Fibroblast of skin of scalp (primary cell): Measurements from ENCODE around the gene TRAF7. TPM values are rescaled to one million over a fixed set of nuclear protein-coding genes. Genes with fewer than 3 reads are reported as not detected.
A peak's percentile ranks its signal among the peaks of the same experiment; 100 is the strongest.
"Not testable (repeated sequence)": the region's sequence is repeated elsewhere in the genome, so short reads cannot be mapped to it uniquely, and the experiment has no call there.

Experiments
- DNase-seq: peaks from one replicate; pipeline ENCODE4 v3.0.0-alpha.2; 2013
- polyA plus RNA-seq, 2 experiments: library from polyadenylated mRNA; unstranded; fragments of 120-200 nt; gene quantifications; one replicate each; pipeline ENCODE4 v1.2.1, GENCODE V29; 2013; ENCODE audit not compliant: insufficient read length in 2 of 2

The TRAF7 gene
- 70.3 TPM for polyA plus RNA-seq (2013, experiment 1 of 2; ENCODE audit: insufficient read length)
- 70.1 TPM for polyA plus RNA-seq (2013, experiment 2 of 2; ENCODE audit: insufficient read length)

DNA sequence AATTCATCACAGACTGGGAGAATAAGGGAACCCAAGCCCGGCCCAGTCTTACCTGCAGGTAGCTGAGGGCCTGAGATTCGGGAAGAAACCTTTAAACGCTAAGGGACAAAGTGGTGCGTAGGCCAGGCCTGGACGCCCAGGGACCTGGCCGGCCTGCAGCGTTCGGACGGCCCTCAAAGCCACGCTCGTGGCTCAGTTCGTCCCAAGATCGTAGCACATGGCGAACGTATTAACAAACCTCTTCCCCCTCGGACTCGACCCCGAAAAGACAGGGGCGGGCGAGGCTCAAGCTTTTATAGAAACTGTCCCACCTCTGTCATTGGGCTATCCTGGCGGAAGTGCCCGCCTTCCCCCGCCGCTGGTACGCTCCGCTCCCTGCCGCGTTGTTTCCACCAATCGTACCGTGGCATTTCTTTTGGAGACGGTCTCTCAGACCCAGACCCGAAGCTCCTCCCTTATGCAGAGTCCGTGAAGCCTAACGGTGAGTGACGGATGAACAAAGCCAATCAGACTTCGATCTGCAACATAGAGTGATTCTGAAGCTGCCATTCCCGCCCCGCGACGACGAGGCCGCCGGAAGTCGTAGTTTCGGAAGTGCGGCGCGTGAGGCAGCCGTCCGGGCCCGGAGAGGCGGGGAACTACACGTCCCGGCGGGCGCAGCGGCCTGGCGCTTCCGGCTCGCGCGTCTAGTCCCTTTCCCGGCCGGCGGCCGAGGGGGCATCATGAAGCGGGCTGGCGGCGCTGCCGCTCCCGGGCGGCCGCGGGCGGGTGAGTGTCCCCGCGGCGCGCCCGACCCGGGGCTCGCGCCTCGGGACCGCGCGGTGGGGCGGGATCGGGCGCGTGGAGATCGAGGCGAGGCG is at the start of gene TRAF7:
Gene TRAF7, plus strand, starts transcription at position 692 of the 860 bp plus-strand sequence. CDS start 8,139 bp downstream, outside the sequence.
- peak; percentile 100 for DNase-seq

DNA sequence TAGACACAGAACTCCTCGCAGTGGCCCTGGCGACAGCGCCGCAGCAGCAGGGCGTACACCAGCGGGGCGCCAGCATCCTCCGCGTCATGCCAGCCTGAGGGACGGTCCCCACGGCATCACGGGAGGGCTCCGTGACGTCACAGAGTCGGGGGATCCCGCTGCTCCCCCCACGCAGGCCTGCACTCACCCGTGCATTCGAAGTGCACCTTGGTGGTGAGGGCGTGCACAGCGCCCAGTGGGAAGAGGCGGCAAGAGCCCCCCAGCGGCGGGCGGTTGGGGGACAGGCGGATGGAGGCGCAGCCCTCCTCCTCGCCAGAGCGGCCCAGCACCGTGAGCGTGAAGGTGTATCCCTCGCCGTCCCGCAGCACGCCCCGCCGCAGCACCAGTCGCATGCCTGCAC is 49.4 kb upstream of the TRAF7 start:
- not testable (repeated sequence) for DNase-seq

GRCh38 chr16:2107121-2107790 is 48.3 kb upstream of the TRAF7 start:
- not testable (repeated sequence) for DNase-seq

GRCh38 chr16:2107791-2108125 is 47.8 kb upstream of the TRAF7 start:
- DNase-seq: not testable (repeated sequence)

DNA sequence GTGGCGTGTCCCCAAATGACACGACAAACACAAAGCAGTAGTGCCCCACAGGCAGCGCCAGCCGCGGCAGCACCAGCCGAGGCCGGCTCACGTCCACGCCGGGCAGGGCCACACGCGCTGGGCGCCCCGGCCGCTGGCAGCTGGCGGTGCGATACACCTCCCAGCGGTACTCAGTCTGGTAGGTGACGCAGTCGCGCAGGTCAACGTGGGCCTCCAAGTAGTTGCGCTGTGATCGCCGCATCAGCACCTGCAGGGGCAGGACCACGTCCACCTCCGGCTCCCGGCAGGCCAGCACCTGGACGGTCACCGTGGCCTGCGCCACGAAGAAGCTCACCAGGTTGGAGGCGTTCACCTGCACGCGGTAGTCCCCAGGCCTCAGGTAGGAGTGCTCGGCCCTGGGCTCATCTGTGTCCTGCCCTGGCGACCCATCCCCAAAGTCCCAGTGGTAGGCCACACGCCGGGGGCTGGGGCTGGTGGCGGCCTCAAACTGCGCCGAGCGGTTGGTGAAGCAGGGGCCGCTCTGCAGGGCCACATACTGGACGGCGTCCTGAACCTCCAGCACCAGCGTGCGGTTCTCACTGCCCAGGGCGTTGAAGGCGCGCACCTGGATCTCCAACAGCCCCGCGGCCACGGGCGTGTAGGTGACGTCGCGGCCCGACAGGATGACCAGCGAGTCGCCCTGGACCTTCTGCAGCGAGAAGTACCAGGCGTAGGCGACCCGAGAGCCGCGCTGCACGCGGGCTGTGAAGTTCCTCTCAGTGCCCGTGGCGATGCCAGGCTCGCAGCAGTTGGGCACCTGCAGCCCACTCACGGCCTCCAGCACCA is 46.9 kb upstream of the TRAF7 start:
- not testable (repeated sequence) for DNase-seq

DNA sequence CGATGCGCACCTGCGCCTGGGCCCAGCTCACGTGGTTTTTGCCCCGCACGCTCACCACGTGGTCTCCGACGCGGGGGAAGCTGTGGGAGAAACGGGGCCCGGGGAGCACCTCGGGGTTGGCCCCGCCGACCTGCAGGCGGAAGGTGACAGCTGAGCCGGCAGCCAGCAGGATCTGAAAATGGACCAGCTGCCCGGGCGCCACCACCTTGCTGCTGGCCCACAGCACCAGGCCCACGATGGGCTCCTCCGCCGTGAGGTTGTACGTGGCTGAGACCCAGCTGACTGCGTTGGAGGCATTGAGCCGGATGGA is 46.4 kb upstream of the TRAF7 start:
- not testable (repeated sequence) for DNase-seq

GRCh38 chr16:2109872-2110271 is 45.7 kb upstream of the TRAF7 start:
- DNase-seq: not testable (repeated sequence)

- not testable (repeated sequence) for DNase-seq
Observed at GRCh38 chr16:2110332-2111008, 45.1 kb upstream of the TRAF7 start.

DNA sequence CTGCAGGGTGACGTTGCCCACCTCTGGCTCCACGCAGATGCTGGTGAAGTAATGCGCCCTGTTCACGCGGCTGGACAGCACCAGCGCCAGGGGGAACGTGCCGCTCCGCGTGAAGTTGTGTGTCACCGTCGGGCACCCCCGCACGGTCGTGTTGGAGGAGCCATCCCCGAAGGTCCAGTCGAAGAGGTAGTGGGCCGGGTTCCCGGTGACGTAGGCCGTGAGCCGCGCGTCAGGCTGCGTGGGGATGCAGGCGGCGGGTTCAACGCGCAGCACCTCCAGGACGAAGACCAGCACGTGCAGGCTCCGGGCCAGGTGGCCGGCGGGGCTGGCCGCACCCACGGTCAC is 44.6 kb upstream of the TRAF7 start:
- DNase-seq: not testable (repeated sequence)

- DNase-seq: not testable (repeated sequence)
Observed at GRCh38 chr16:2111412-2112335, 43.9 kb upstream of the TRAF7 start.

- not testable (repeated sequence) for DNase-seq
Observed at GRCh38 chr16:2112539-2113106, 43.0 kb upstream of the TRAF7 start.

- not testable (repeated sequence) for DNase-seq
Observed at GRCh38 chr16:2114225-2114624, 41.4 kb upstream of the TRAF7 start.

GRCh38 chr16:2114885-2115590 is 40.5 kb upstream of the TRAF7 start:
- DNase-seq: not testable (repeated sequence)

- DNase-seq: no peak
Observed at GRCh38 chr16:2115591-2115973, 40.0 kb upstream of the TRAF7 start.

- DNase-seq: not testable (repeated sequence)
Observed at GRCh38 chr16:2116428-2116827, 39.2 kb upstream of the TRAF7 start.

GRCh38 chr16:2117341-2117740 is 38.2 kb upstream of the TRAF7 start:
- DNase-seq: not testable (repeated sequence)

DNA sequence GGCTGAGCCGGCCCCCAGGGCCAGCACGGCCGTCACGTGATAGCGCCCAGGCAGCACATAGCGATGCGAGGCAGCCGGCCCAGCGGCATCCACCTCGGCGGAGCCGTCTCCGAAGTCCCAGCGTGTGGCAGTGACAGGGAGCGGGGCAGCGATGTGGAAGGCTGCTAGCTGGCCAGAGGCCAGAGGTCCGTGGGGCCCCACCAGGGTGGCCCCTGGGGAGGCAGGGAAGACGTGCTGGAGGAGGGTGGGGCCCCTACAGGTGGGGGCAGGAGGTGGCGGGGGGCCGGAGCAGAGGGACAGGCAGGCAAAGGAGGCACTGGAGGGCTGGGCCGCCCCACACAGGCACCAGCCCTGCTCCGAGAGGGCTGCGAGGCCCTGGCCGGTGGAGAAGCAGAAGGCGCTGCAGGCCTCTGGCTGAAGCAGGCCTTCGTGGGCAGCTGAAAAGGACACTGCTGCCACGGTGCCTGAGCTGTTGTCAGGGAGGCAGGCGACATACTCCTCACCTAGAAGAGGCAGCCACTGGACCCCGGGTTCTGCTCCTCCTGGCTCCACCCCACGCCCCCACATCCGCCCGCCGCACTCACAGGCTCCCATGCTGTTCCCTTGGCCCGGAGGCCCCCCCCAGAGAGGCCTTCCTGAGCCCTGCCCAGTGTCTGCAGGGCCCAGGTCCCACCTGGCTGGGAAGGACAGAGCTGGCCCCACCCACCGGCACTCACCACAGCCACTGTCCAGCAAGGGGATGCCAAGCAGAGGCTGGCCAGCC is 37.4 kb upstream of the TRAF7 start:
- DNase-seq: not testable (repeated sequence)

DNA sequence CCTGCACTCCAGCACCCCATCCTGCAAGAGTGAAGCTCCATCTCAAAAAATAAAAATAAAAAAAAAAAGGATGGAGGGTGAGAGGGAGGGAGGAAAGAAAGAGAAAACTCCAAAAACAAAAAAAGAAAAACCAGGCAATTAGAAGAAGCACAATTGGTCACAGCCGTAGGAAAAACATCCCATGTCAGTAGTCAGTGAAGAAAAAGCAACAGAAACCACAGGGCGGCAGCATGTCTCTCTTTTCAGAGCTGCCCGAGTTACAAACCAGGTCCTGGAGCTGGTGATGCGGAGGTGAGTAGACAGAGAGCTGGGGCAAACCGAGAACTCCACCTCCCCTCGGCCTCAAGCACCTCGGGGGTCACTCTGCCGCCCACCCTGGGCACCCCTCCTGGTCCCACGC is 34.3 kb upstream of the TRAF7 start:
- DNase-seq: peak; percentile 63

GRCh38 chr16:2121853-2122252 is 33.7 kb upstream of the TRAF7 start:
- DNase-seq: no peak
